HG03097 (cell line): ENCODE data around the gene SPHK1.

Source experiments
- ATAC-seq: cut with Tn5 transposase; IDR thresholded peaks from one replicate; pipeline ENCODE4 v1.9.1; 2021; ENCODE audit not compliant: unreplicated experiment, low FRiP score

Gene SPHK1

DNA sequence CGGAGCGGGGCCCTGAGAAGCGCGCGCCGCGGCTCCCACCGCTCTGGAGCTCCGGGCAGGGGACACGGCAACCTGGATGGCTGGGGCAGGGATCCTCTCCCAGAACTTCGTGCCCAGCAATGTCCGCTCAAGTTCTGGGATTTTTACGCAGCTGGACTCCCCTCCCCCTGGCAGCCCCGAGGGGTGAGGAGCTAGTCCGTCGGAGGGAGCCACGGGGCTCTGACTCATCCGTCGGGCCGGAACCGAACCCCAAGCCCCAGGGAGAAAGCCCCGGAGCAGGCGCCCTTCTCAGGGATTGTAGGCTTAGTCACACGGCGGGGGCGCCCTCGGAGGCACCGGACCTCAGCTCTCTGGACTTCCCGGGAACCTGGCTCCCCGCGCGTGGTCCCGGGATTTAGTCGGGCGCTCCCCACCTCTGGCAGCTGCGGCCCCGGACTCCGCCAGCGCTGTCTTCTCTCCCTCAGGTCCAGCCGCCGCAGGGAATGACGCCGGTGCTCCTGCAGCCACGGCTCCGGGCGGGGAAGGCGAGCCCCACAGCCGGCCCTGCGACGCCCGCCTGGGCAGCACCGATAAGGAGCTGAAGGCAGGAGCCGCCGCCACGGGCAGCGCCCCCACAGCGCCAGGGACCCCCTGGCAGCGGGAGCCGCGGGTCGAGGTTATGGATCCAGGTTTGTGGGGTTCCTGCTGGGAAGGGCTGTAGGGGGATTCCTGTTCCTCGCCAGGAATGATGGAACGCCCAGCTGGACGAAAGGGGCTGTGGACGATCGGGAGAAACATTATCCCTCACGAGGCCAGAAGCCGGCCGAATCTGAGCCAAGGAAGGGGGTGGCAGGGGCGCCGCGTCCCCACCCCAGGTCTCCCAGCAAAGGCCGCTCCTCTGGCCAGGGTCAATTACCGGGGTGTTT is 830 bp downstream of the SPHK1 start:
- no peak for ATAC-seq

- ATAC-seq, result no peak
These were observed 1.7 kb downstream of the SPHK1 start for GRCh38 chr17:76385892-76386786.

GRCh38 chr17:76386966-76387765 is 2.8 kb downstream of the SPHK1 start:
- no peak for ATAC-seq

- no peak for ATAC-seq
These were observed 4.8 kb downstream of the SPHK1 start for GRCh38 chr17:76388966-76389888.

DNA sequence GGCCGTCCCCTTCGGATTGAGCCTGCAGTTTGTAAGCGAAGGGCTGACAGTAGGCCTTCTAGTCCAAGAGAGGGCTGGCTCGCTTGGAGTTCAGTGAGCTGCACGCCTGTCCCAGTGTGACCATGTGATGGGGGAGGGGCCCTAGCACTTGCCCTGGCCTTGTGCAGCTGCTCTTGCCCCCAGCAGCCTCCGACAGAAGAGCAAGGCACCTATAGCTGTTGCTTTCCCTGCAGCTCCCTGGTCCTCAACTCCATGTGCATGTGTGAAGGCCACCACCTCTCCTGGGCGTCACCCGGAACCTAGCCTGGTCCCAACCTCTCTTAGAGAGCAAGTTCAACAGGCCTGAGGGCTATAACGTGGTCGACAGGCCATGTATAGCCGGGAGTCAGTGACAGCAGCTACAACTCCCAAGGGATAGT is 5.6 kb downstream of the SPHK1 start:
- no peak for ATAC-seq

GRCh38 chr17:76391200-76391715 is 6.8 kb downstream of the SPHK1 start:
- ATAC-seq, result no peak

- ATAC-seq, result no peak
These were observed 9.8 kb downstream of the SPHK1 start for GRCh38 chr17:76394166-76394565.

DNA sequence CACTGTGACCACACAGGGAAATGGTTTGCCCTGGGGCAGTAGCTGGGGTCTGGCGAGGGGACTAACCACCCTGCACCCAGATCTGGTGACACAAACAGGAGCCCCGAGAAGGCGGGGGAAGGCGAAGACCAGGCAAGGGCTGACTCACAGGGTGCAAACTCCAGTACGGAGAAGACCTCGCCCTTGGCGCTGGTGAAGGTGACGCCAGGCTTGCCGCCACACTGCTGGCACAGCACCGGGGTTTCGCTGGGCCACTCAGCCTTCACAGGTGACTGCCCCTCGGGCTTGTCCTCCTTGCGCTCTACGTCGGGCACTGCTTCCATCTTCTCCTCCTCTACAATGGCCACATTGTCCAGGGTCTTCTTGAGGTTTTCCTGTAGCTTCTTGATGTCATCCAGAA is 11.6 kb downstream of the SPHK1 start:
- ATAC-seq, result no peak

GRCh38 chr17:76397184-76397583 is 12.8 kb downstream of the SPHK1 start:
- no peak for ATAC-seq

- no peak for ATAC-seq
These were observed 13.5 kb downstream of the SPHK1 start for GRCh38 chr17:76397687-76398522.

DNA sequence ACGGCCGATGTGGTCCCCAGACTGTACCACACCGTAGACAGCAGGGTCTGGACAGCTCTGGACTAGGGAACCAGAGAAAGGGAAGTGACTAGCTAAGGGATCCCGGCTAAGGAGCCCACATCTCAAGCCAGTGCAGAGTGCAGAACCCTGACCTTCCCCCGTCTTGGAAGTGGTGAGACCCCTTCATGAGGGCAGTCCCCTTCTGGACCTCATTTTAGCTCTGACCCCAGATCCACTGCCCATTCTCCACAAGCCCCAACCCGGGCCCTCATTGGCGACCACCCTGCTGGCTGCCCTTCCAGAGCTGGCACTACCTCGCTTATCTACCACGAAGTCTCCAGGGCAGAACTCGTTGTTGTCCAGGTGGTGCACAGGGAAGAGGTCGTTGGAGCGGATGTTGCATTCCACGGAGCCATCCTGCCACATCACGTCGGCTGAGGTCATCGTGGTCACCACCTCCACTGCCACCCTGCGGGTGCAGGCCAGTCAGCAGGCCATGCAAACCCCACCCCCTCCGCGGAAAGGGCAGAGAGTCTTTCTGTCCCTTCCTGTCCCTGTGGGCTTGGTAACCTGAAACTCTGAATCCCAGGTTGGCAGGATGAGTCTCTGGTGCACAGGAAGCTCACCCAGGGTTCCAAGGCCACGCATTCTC is 14.2 kb downstream of the SPHK1 start:
- ATAC-seq, result no peak

- ATAC-seq, result no peak
These were observed 15.1 kb downstream of the SPHK1 start for GRCh38 chr17:76399175-76400172.

DNA sequence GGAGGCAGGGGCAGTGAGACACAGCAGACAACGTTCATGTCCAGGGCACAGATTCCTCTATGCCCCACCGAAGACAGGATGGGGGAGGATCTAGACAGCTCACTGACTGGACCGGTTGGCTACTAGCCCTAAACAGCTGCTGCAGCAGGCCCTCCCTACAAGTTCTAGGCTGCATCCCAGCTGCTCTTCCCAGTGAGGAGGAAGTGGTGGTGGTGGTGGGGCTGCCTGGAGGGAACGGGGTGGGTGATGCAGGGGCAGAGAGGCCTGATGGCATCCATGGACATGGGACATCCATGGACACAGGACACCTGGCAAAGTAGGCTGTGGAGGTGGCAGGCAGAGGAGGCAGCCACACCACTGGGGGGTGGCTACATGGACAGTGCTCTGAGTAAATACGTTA is 18.3 kb downstream of the SPHK1 start:
- ATAC-seq, result no peak

- ATAC-seq, result no peak
These were observed 19.8 kb downstream of the SPHK1 start for GRCh38 chr17:76404256-76404655.

DNA sequence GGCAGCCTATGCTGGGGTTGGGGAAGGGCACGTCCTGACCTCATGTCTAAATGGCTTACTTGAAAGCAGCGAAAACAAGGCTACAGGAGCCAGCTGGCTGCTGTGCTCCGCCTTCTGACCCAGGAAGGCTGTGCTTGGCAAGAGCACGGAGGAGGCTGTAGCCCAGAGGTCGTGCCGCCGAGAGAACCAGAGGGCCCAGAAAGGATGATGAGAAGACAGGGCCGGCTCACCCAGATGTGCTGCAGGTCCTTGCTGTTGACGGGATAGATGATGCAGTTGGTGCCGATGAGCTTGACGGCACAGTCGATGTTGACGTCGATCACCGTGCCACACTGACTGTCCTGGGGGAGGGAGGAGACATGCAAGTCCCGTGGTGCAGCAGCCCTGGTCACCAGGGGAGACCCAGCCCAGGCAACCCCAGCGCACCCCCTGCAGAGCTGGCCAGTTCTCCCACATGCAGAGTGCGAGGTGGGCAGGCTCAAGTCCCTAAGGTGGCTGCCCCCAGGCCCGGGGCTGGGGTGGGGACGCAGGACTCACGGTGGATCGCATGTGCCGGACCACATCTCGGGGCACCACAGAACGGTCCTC is 20.7 kb downstream of the SPHK1 start:
- no peak for ATAC-seq

DNA sequence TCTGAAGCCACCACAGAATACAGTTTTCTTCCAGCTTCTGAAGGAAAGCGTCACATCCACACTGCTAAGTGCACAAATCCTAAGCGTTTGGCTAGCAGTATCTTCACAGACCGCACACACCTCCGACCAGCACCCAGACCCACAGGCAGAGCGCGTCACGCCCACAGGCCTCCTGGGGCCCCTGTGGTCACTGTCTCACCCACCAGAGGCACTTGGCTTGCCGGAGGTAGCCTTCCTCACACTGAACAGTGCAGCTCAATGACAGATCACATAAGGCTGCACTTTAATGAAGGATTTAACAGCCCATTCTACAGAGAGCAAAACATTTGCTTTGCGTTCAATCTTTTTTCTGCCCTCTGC is 21.2 kb downstream of the SPHK1 start:
- ATAC-seq, result no peak
